CD4-positive, alpha-beta T cell treated with Interleukin-10 for 1 hour (primary cell): ENCODE data around the gene WNK4.

Source experiments
- DNase-seq: peaks from one replicate; pipeline ENCODE4 v3.0.0-alpha.2; 2020

WNK4 gene

GRCh38 chr17:42773290-42774035 lies 6.9 kb upstream of the WNK4 start, which contains the start of gene VPS25:
VPS25 (plus strand) TSS chr17:42773449; CDS start chr17:42773476, 27 bp downstream.
- peak; percentile 84 for DNase-seq

- DNase-seq: no peak
Observed at GRCh38 chr17:42774066-42774745, 6.2 kb upstream of the WNK4 start.

- no peak for DNase-seq
Observed at GRCh38 chr17:42775534-42776098, 4.8 kb upstream of the WNK4 start.

- no peak for DNase-seq
Observed at GRCh38 chr17:42778570-42778969, 1.8 kb upstream of the WNK4 start.

GRCh38 chr17:42779304-42779935 lies 990 bp upstream of the WNK4 start:
- DNase-seq: no peak

GRCh38 chr17:42780851-42781638 lies 635 bp downstream of the WNK4 start:
- DNase-seq: no peak

GRCh38 chr17:42781639-42782165 lies 1.3 kb downstream of the WNK4 start:
- DNase-seq: no peak

GRCh38 chr17:42782166-42783061 lies 2.0 kb downstream of the WNK4 start:
- no peak for DNase-seq

GRCh38 chr17:42783062-42783790 lies 2.8 kb downstream of the WNK4 start:
- no peak for DNase-seq

GRCh38 chr17:42783791-42784138 lies 3.4 kb downstream of the WNK4 start:
- no peak for DNase-seq

GRCh38 chr17:42784409-42784808 lies 4.0 kb downstream of the WNK4 start:
- no peak for DNase-seq

GRCh38 chr17:42784811-42785592 lies 4.6 kb downstream of the WNK4 start:
- DNase-seq: no peak

- no peak for DNase-seq
Observed at GRCh38 chr17:42787266-42787665, 6.9 kb downstream of the WNK4 start.

GRCh38 chr17:42791948-42792347 lies 11.5 kb downstream of the WNK4 start:
- DNase-seq: no peak

- DNase-seq: no peak
Observed at GRCh38 chr17:42792545-42792944, 12.1 kb downstream of the WNK4 start.

GRCh38 chr17:42795061-42795460 lies 14.7 kb downstream of the WNK4 start:
- DNase-seq: no peak

GRCh38 chr17:42795465-42795864 lies 15.1 kb downstream of the WNK4 start:
- DNase-seq: no peak

GRCh38 chr17:42796066-42796758 lies 15.8 kb downstream of the WNK4 start:
- DNase-seq: no peak
